Activated CD8-positive, alpha-beta memory T cell treated with anti-CD3 and anti-CD28 coated beads for 4 hours (primary cell): ENCODE data around the gene MEGF11.

Experiments used
- DNase-seq, 2 donors: peaks; one replicate each; pipeline ENCODE4 v3.0.0-alpha.2; 2020; ENCODE audit warnings: low read depth in 2 of 2

Gene MEGF11

GRCh38 chr15:66144978-66145725, 108.4 kb downstream of the MEGF11 start:
- no peak for DNase-seq

GRCh38 chr15:66142285-66142684, 111.3 kb downstream of the MEGF11 start:
- no peak for DNase-seq

GRCh38 chr15:66139591-66140207, 113.9 kb downstream of the MEGF11 start:
- no peak for DNase-seq

- no peak for DNase-seq
These were observed 114.5 kb downstream of the MEGF11 start for GRCh38 chr15:66138892-66139590.

GRCh38 chr15:66138096-66138783, 115.3 kb downstream of the MEGF11 start:
- DNase-seq = no peak

- DNase-seq = no peak
These were observed 116.6 kb downstream of the MEGF11 start for GRCh38 chr15:66136948-66137347.

GRCh38 chr15:66135664-66136063, 117.9 kb downstream of the MEGF11 start:
- no peak for DNase-seq

GRCh38 chr15:66134284-66134683, 119.3 kb downstream of the MEGF11 start:
- DNase-seq = no peak

GRCh38 chr15:66133247-66133885, 120.2 kb downstream of the MEGF11 start:
- DNase-seq = no peak

- DNase-seq = no peak
These were observed 121.2 kb downstream of the MEGF11 start for GRCh38 chr15:66132251-66132816.

- DNase-seq = no peak
These were observed 121.7 kb downstream of the MEGF11 start for GRCh38 chr15:66131831-66132230.

GRCh38 chr15:66131200-66131599, 122.3 kb downstream of the MEGF11 start:
- no peak for DNase-seq

- no peak for DNase-seq
These were observed 123.0 kb downstream of the MEGF11 start for GRCh38 chr15:66130496-66131034.

GRCh38 chr15:66129586-66129985, 124.0 kb downstream of the MEGF11 start:
- no peak for DNase-seq

- DNase-seq = no peak
These were observed 125.4 kb downstream of the MEGF11 start for GRCh38 chr15:66128116-66128680.

- no peak for DNase-seq
These were observed 127.1 kb downstream of the MEGF11 start for GRCh38 chr15:66126456-66126855.

- no peak for DNase-seq
These were observed 127.5 kb downstream of the MEGF11 start for GRCh38 chr15:66126031-66126441.

- DNase-seq = no peak
These were observed 128.9 kb downstream of the MEGF11 start for GRCh38 chr15:66124651-66125050.

GRCh38 chr15:66123799-66124198, 129.8 kb downstream of the MEGF11 start:
- DNase-seq = no peak

- no peak for DNase-seq
These were observed 133.1 kb downstream of the MEGF11 start for GRCh38 chr15:66120422-66120821.

GRCh38 chr15:66117841-66118240, 135.7 kb downstream of the MEGF11 start:
- no peak for DNase-seq
